HG02763 (cell line): ENCODE measurements around the gene GALP.
"Not testable (repeated sequence)": the region's sequence is repeated elsewhere in the genome, so short reads cannot be mapped to it uniquely, and the experiment has no call there.

Source experiments
- ATAC-seq: cut with Tn5 transposase; IDR thresholded peaks from one replicate; pipeline ENCODE4 v1.9.1; 2021; ENCODE audit warnings: mild to moderate bottlenecking, moderate library complexity; ENCODE audit not compliant: unreplicated experiment

Gene GALP

DNA sequence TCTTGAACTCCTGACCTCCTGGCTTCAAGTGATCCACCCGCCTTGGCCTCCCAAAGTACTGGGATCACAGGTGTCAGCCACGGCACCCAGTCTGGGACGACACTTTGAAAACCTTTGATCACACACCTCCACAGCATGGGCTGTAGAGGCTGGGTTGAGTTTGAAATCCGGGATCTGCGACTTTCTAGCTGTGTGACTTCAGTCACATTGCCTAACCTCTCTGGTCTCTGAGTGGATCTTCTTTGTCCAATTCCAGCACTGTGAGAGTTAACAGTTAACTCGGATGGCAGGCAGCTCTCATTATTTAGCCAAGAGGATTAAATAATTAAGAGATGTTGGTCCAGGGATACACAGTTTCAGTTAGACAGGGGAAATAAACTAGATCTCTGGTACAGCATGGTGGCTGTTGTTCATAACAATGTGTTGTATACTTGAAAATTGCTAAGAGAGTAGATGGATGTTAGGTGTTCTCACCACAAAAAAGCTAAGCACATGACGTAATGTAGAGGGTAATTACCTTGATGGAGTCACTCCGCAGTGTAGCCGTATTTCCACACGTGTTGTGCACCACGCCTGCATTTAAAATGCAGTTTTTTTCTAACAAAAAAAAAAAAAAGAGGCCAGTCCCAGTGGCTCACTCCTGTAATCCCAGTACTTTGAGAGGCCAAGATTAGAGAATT lies 1.9 kb downstream of the GALP start:
- ATAC-seq: no peak

DNA sequence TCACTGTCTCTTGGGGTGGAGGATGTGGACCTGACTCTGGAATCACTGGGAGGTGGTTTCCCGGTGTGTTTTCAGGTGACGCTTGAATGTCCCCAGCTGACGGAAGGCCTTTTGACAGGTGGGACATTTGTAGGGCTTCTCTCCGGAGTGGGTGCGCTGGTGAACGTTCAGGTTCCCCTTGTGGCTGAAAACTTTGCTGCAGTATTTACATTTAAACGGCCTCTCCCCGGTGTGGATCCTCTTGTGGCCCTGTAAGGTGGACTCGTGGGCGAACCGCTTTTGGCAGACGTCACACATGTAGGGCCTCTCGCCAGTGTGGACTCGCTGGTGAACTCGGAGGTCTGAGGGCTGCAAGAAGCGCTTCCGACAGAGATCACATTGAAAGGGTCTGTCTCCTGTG lies 14.0 kb downstream of the GALP start:
- no peak for ATAC-seq

GRCh38 chr19:56191115-56191514 lies 15.3 kb downstream of the GALP start:
- ATAC-seq: no peak

- no peak for ATAC-seq
Measured at GRCh38 chr19:56191711-56192110, 15.9 kb downstream of the GALP start.

DNA sequence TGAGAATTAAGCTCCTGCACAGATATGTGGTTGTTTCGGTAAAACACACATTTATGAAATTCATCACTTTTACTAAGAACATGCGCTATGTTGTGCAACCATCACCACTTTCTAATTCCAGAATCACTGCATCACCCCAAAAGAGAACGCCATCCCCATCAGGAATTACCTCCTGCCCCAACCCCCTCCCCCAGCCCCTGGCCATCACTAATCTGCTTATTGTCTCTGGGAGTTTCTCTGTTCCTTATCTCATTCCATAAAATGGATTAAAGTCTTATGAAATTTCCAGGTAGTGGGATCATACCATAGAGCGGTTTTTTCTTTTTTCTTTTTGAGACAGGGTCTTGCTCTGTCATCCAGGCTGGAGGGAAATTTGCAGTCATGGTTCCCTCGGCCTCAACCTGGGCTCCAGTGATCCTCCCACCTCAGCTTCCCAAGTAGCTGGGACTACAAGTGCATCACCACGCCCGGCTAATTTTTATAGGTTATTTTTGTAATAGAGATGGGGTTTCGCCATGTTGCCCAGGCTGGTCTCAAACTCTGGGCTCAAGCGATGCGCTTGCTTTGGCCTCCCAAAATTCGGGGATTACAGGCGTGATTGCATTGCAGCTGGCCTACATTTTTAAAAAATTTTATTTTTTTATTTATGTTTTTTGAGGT lies 18.3 kb downstream of the GALP start:
- no peak for ATAC-seq

GRCh38 chr19:56197646-56198045 lies 21.8 kb downstream of the GALP start, which contains the start of gene ZSCAN5B:
ZSCAN5B (minus strand) TSS chr19:56197783; CDS start chr19:56193052, 4,731 bp downstream.
- not testable (repeated sequence) for ATAC-seq

DNA sequence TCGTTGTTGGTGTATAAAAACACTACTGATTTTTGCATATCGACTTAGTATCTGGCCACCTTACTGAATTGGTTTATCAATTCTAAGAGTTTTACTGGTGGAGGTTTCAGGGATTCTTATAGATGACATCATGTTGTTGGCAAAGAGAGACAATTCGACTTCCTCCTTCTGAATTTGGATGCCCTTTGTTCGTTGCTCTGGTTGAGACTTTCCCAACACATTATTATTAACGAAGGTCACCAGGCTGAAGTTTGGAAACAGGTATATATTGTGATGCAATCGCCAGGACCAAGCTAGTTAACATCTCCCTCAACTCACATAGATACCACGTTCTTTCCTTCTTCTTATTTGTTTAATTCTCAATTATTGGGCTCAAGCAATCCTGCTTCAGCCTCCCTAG lies 23.9 kb downstream of the GALP start:
- ATAC-seq: no peak

DNA sequence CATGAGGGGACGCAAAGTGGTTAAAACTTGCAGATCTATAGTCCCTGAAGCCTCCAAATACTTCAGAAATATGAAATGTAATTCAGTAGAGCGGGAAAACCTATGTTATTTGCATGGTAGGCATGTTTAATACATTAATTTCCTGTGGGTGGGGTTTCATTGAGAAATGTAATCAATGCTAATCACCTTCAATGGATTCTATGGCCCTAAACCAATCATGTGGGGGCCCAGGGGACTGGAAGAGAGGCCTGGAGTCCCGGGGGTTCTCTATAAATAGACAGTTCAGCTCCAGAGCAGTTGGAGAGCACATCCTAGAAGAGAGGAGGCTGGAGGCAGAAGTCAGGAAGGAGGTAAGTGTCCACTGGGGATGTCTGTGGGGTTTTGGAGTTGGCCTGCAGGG lies 26.2 kb downstream of the GALP start, which contains the start of gene ZSCAN5C:
TSS of gene ZSCAN5C (plus strand) at position 301 of the 400 bp plus-strand sequence. CDS start 3,641 bp downstream, outside the sequence.
- ATAC-seq: no peak

GRCh38 chr19:56207581-56207980 lies 31.8 kb downstream of the GALP start:
- not testable (repeated sequence) for ATAC-seq

DNA sequence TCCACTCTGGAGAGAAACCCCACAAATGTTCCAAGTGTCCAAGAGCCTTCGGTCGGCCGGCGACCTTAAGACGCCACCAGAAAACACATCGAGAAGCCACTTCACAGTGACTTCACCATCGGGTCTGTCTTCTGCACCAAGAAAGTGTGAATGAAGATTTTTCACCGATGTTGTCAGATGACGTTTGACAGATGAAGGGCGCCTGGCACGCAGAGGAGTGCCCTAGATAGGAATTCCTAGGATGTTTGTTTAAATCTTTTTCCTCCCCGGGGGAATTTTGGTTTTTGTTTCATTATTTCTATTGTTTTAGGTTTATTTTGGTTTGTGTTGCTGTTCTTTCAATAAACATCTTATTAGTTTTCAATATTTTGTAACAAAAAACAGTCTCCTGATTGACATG lies 33.3 kb downstream of the GALP start:
- no peak for ATAC-seq

- not testable (repeated sequence) for ATAC-seq
Measured at GRCh38 chr19:56210036-56210435, 34.2 kb downstream of the GALP start.

DNA sequence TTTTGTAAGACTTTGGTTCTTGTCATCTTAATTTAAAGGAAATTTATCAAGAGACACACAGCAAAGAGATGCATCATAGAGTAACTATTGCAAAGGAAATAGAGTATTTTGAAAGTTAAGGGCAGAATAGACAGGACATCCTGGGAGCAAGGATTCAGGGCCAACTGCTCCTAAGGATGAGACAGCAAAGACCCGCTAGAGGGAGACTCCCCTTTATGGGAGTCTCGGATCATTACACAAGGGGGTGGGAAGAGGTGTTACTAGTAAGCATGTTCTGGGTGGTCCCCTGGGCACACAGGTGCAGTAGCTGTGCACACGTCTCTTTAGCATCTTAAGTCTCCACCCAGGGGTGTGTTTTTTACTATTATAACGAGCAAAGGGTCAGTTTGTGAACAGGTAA lies 35.9 kb downstream of the GALP start:
- ATAC-seq: no peak

GRCh38 chr19:56217039-56217949 lies 41.5 kb downstream of the GALP start:
- ATAC-seq: no peak

DNA sequence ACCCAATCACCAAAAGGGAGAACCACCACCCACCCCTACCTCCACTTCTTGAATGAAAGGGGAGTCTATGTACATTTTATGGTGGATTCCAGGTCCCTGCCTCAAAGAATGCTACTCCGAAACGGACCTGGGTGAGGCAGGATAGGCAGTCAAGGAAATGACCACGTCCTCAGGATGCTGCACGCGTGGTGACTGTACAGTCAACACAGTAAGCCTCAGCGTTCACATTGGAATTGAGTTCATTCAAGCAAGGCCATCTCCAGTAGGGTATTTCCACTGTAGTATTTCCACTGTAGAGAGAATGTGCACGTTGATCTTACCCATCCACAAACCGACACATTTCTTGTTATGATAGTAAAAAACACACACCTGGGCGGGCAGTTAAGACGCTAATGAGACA lies 43.2 kb downstream of the GALP start:
- ATAC-seq: no peak

DNA sequence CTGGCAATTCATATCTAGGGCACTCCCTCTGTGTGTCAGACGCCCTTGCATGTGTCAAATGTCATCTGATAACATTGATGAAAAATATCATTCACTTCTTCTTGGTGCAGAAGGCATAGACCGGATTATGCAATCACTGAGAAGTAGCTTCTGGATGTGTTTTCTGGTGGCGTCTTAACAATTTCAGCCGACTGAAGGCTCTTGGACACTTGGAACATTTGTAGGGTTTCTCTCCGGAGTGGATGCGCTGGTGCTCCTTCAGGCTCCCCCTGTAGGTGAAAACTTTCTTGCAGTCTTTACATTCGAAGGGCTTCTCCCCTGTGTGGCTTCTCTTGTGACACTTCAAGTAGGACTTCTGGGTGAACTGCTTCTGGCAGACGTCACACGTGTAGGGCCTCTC lies 45.6 kb downstream of the GALP start:
- not testable (repeated sequence) for ATAC-seq

DNA sequence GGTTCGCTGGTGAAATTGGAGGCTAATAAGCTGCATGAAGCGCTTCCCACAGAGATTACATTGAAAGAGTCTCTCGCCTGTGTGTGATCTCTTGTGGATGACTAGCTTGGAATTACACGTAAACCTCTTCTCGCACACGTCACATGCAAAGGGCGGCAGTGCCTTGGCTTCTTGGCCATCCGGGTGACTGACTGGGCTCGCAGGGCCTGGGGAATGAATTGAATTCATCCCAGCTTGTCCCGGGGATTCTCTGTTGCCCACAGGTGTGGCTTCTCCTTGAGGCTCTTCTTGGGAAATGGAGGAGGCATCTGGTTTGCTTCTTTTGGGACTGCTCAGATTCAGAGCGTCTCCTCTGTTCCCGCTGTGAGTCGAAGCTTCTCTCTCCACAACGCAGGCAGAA lies 46.0 kb downstream of the GALP start:
- ATAC-seq: no peak

DNA sequence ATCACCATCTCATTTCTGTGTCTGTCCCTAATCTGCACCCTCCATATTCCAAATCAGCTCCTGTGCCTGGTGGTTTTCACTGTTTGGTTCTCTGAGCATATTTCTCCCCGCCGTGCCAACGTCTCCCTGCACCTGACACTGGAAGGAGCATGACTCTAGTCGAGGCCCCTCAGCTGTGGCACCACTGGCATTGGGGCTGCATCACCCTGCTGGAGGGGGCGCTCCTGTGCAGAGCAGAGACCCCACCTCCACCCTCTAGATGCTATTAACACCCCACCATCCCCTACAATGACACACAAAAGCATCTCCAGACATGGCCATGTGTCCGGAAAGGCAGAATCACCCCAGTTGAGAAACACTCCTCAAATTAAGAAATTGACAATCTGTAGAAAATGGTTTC lies 47.1 kb downstream of the GALP start:
- no peak for ATAC-seq

DNA sequence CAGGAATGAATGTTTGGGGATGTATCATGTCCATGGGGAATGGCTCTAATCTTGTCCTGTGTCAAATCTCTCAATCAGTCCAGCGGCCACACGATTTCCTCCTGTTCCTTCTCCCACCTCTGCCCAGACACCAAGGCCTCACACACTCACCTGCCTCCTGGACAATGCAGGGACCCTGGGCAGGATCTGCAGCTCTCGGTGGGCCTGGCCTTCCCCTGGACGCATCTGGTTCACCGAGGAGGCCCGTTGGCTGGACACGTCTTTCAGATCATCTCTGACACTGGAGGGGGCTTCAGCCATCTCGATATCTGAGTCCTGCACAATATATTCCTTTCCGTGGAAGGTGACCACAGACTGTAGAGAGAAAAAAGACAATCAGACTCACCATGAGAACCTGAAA lies 47.7 kb downstream of the GALP start:
- ATAC-seq: no peak
